A549 (cell line): ENCODE results near the gene FAM219B.

Experiments used
- BHLHE40 ChIP-seq: IDR thresholded peaks from 2 replicates; pipeline ENCODE4 v1.6.1; 2012; ENCODE audit warnings: low read depth, low read length, inconsistent platforms
- CEBPB ChIP-seq, 2 experiments: fragments of >200 bp in 1 of 2; sonication (Bioruptor Twin) in 1 of 2; formaldehyde crosslinking in 1 of 2; IDR thresholded peaks; 2 replicates each; pipeline ENCODE4 v1.6.1; 2012 to 2016
- CTCF ChIP-seq: fragments of >200 bp; sonication (Bioruptor Twin); formaldehyde crosslinking; IDR thresholded peaks from 3 replicates; pipeline ENCODE4 v1.5.1; 2016
- NR3C1 ChIP-seq: fragments of >200 bp; sonication (Bioruptor Twin); formaldehyde crosslinking; IDR thresholded peaks from 3 replicates; pipeline ENCODE4 v1.6.1; 2017
- PBX3 ChIP-seq: IDR thresholded peaks from 2 replicates; pipeline ENCODE4 v1.6.1; 2012
- POLR2A ChIP-seq: IDR thresholded peaks from 2 replicates; pipeline ENCODE4 v1.6.1; 2012; ENCODE audit warnings: mild to moderate bottlenecking, low read length
- RAD21 ChIP-seq, 2 experiments: fragments of >200 bp in 1 of 2; sonication (Bioruptor Twin) in 1 of 2; formaldehyde crosslinking in 1 of 2; IDR thresholded peaks in 1 of 2; conservative IDR thresholded peaks in 1 of 2; 2 replicates in 1 of 2; 3 replicates in 1 of 2; pipeline ENCODE4 v1.6.1; 2012 to 2018; ENCODE audit warnings: inconsistent platforms in 1 of 2
- REST ChIP-seq: fragments of 200-600 bp; sonication (generic); IDR thresholded peaks from 2 replicates; pipeline ENCODE4 v1.6.1; 2016; ENCODE audit warnings: antibody characterized with exemption, mild to moderate bottlenecking, moderate library complexity
- RFX5 ChIP-seq: fragments of 450-650 bp; IDR thresholded peaks from 2 replicates; pipeline ENCODE4 v1.7.1; 2014; ENCODE audit warnings: antibody characterized with exemption, mild to moderate bottlenecking, moderate library complexity
- USF2 ChIP-seq: fragments of 450-650 bp; IDR thresholded peaks from 2 replicates; pipeline ENCODE4 v1.6.1; 2014; ENCODE audit warnings: antibody characterized with exemption

GRCh38 chr15:74865316-74865715, 41.3 kb downstream of the FAM219B start:
- TF ChIP-seq CTCF (no peak), NR3C1 (no peak), RAD21 (conservative IDR thresholded peaks at IDR 0.05 in 1 of 2, IDR thresholded peaks at IDR 0.05 in 1 of 2) (no peak), BHLHE40 (no peak), RFX5 (no peak), PBX3 (no peak), POLR2A (no peak), CEBPB (IDR thresholded peaks at IDR 0.05) (no peak), REST (no peak), USF2 (no peak)
